ENCODE data around the gene NTSR2. TPM values are rescaled to one million over a fixed set of nuclear protein-coding genes. Genes with fewer than 3 reads are reported as not detected.

Gene NTSR2, protein sequence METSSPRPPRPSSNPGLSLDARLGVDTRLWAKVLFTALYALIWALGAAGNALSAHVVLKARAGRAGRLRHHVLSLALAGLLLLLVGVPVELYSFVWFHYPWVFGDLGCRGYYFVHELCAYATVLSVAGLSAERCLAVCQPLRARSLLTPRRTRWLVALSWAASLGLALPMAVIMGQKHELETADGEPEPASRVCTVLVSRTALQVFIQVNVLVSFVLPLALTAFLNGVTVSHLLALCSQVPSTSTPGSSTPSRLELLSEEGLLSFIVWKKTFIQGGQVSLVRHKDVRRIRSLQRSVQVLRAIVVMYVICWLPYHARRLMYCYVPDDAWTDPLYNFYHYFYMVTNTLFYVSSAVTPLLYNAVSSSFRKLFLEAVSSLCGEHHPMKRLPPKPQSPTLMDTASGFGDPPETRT
- not detected in 2 replicates for total RNA-seq

GRCh38 chr2:11669454-11670291 lies at the start of gene NTSR2:
Gene NTSR2, minus strand, starts transcription at chr2:11670195. Its CDS starts 66 bp downstream, at chr2:11670129.

Other genes starting within 250 kb of the NTSR2 start
- gene E2F6, start 204.0 kb downstream of the NTSR2 start, total RNA-seq, result 14.6 and 17.7 TPM in 2 replicates
- 0.59 and 0.83 TPM in 2 replicates for gene GREB1, start 136.2 kb downstream of the NTSR2 start, total RNA-seq
- 39.2 and 63.4 TPM in 2 replicates for gene LPIN1, start 76.4 kb upstream of the NTSR2 start, total RNA-seq

All from smooth muscle cell of the umbilical artery (primary cell).